MM.1S (cell line): ENCODE measurements around the gene TPM1.

Experiments
- EZH2 ChIP-seq: fragments of 300-600 bp; sonication (generic); optimal IDR thresholded peaks from 2 replicates; pipeline ENCODE3; 2017; ENCODE audit warnings: low read depth, mild to moderate bottlenecking, antibody characterized with exemption, low read length, mixed read lengths
- TF ChIP-seq, protein P1 (sequence below): fragments of 300-600 bp; sonication (generic); IDR thresholded peaks from 2 replicates; pipeline ENCODE4 v1.5.1; 2016; ENCODE audit warnings: antibody characterized with exemption, low read length, mixed read lengths

DNA sequence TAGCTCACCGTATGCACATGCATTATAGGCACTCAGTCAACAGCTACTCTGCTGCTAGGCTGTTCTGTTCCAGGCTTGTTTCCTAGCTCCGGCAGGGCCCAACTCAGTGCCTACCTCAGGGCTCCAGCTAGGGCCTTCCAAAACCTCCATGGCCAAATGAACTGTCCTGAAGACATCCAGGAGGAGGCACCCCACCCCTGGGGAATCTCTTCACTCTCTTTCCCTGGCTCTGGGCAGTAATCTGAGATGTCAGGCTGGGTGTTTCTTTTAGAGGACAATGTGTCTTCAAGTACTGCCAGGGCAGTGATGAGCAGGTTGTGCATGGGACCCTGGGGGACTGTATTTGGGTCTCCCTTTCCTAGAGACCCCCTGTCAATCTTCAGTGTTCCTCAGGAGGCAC, 38.3 kb upstream of the TPM1 start:
- no peak for TF ChIP-seq EZH2
- TF ChIP-seq, protein P1, sequence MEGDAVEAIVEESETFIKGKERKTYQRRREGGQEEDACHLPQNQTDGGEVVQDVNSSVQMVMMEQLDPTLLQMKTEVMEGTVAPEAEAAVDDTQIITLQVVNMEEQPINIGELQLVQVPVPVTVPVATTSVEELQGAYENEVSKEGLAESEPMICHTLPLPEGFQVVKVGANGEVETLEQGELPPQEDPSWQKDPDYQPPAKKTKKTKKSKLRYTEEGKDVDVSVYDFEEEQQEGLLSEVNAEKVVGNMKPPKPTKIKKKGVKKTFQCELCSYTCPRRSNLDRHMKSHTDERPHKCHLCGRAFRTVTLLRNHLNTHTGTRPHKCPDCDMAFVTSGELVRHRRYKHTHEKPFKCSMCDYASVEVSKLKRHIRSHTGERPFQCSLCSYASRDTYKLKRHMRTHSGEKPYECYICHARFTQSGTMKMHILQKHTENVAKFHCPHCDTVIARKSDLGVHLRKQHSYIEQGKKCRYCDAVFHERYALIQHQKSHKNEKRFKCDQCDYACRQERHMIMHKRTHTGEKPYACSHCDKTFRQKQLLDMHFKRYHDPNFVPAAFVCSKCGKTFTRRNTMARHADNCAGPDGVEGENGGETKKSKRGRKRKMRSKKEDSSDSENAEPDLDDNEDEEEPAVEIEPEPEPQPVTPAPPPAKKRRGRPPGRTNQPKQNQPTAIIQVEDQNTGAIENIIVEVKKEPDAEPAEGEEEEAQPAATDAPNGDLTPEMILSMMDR, result no peak
